AG09309 (cell line): Measurements from ENCODE around the gene DGCR2.

Source experiments
- DNase-seq: peaks from one replicate; pipeline ENCODE4 v3.0.0-alpha.2; 2010; ENCODE audit warnings: low read depth
- H3K4me3 ChIP-seq: 2 replicates; pipeline ENCODE4 v1.5.1; 2011; ENCODE audit warnings: mild to moderate bottlenecking, low read depth, low read length, moderate library complexity; ENCODE audit not compliant: control insufficient read depth
- CTCF ChIP-seq: IDR thresholded peaks from 2 replicates; pipeline ENCODE4 v1.5.1; 2011; ENCODE audit warnings: mild to moderate bottlenecking, low read depth, low read length, inconsistent platforms; ENCODE audit not compliant: insufficient read depth, control insufficient read depth; ENCODE audit errors: missing control alignments

Gene DGCR2

GRCh38 chr22:19065298-19065859 lies 56.8 kb downstream of the DGCR2 start:
- DNase-seq = no peak
- TF ChIP-seq CTCF = no peak
- H3K4me3 ChIP-seq = no peak overlapping the region

GRCh38 chr22:19064354-19065054 lies 57.7 kb downstream of the DGCR2 start:
- H3K4me3 ChIP-seq = no peak overlapping the region
- no peak for DNase-seq
- TF ChIP-seq CTCF = no peak

- no peak overlapping the region for H3K4me3 ChIP-seq
- DNase-seq = no peak
- TF ChIP-seq CTCF = no peak
These were observed 58.4 kb downstream of the DGCR2 start for GRCh38 chr22:19063581-19064353.

GRCh38 chr22:19062943-19063308 lies 59.3 kb downstream of the DGCR2 start:
- no peak for DNase-seq
- no peak for TF ChIP-seq CTCF
- no peak overlapping the region for H3K4me3 ChIP-seq

GRCh38 chr22:19062139-19062942 lies 59.9 kb downstream of the DGCR2 start:
- no peak for DNase-seq
- H3K4me3 ChIP-seq = no peak overlapping the region
- TF ChIP-seq CTCF = no peak

GRCh38 chr22:19061471-19062138 lies 60.6 kb downstream of the DGCR2 start:
- DNase-seq = no peak
- H3K4me3 ChIP-seq = no peak overlapping the region
- no peak for TF ChIP-seq CTCF
